GM18502 (cell line): ENCODE measurements around the gene GSTA4.

Experiments
- ATAC-seq: cut with Tn5 transposase; IDR thresholded peaks from one replicate; pipeline ENCODE4 v1.9.1; 2021; ENCODE audit warnings: mild to moderate bottlenecking; ENCODE audit not compliant: unreplicated experiment, poor library complexity

Gene GSTA4

GRCh38 chr6:52929321-52930164, 65.5 kb downstream of the GSTA4 start:
- ATAC-seq: no peak
